T-helper 1 cell (primary cell): ENCODE results near the gene CMBL.
"Not testable (repeated sequence)": the region's sequence is repeated elsewhere in the genome, so short reads cannot be mapped to it uniquely, and the experiment has no call there.

ENCODE experiments used
- DNase-seq, 5 donors: peaks; one replicate each; pipeline ENCODE4 v3.0.0-alpha.2; 2012 to 2020

The CMBL gene

DNA sequence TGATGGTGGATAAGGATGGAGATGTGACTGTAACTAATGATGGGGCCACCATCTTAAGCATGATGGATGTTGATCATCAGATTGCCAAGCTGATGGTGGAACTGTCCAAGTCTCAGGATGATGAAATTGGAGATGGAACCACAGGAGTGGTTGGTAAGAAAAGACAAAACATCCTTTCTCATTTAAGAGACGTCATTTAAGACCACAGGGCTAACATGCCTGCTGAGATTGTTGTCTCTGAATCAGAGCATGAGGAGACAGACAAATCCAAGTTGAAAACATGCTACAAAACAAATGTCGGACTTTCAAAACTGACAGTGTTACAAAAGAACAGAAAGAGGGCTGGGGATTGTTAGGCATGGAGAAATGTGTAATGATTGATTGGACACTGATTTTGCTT lies 53.0 kb downstream of the CMBL start:
- DNase-seq = no peak

DNA sequence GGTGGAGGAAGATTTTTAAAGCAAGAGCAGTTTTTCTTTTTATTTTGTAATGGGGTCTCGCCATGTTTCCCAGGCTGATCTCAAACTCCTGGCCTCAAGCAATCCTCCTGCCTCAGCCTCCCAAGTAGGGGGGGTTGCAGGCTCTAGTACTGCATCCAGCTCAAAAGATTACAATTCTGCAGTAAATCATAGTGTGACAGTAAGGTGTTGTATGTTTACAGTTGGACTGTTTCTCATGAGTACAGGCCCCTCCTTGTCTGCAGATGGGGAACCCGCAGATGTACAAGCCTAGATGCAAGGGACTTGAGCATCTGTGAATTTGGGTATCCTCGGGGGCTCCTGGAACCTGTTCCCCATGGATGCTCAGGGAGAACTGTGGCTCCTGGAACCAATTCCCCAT lies 54.3 kb downstream of the CMBL start:
- no peak for DNase-seq

DNA sequence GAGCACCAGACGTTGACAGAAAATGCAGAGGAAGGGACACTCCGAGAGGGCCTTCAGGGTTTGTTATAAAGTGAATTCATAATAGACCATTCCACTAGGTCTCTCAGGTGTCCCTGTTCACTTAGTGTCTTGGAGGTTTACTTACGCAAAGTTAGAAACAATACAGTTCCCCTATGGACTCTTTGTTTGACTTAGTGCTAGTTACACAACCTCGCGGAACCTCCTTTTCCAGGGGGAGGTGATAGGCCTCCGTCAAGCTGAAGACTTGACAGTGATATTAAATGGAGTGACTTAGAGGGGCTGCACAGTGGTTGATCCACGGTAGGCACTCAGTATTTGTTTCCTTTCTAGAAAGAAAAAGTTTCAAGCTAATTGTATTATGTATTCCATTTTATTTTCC lies 56.3 kb downstream of the CMBL start:
- no peak for DNase-seq

DNA sequence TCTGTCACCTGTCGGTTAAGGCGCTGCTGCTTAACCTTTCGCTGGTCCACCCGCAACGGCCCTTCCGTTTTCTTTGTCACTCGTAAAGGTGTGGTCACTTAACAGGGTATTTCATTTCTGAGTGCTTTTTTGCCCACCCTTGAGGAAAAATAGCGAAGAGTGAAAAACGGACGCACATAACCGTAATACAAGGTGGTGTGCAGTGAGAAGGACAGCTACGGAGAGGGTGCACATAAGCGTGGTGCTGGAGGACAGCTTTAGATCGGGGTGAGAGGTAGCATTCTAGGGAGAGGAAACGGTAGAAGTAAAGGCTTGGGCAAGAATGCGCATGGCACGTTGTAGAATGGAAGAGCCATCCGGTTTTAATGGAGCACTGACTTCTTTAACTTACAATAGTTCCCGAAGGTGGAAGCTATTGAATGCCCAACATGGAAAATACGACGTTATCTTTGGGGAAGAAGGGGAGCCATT lies 56.9 kb downstream of the CMBL start:
- peak in 2 of 5 donors; percentile 18 to 45 for DNase-seq

DNA sequence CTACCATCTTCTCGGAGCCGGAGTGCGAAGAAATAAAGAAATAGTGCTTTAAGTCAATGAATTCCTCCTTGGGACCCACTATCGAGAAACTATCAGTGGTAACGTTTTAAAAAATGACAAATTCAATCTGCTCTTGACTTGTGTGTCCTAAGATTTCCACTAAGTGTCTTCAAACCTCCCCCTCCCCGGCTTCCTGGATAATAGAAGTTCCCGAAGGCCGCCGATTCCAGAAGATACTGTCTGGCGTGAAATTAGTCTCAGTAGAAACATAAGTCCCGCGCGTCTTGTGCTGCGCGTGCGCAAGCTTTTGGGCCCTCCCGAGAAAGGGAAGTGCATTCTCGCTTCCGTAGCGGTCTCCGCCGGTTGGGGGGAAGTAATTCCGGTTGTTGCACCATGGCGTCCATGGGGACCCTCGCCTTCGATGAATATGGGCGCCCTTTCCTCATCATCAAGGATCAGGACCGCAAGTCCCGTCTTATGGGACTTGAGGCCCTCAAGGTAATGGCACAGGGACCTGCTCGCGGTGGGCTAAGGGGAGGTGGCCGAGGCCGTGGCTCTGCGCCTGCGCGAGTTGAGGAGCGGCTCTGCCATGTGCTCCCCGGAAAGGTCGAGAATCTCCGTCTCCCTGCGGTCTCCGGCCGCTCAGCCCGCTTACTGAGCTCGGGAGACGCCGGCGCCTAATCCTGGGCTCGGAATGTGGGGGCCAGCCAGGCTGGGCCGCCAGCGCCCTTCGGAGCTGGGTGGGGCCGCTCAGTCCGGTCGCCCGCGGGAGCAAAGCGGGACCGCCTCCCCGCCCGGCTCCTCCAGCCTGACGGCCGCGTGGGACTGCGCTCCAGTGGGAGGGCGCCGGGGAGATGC lies 57.5 kb downstream of the CMBL start, which contains the start of gene CCT5:
Gene CCT5 (plus strand): TSS at position 333 of the 858 bp plus-strand sequence. CDS start 61 bp downstream, at position 394.
- DNase-seq = peak; percentile 82 to 96 (median 87)

DNA sequence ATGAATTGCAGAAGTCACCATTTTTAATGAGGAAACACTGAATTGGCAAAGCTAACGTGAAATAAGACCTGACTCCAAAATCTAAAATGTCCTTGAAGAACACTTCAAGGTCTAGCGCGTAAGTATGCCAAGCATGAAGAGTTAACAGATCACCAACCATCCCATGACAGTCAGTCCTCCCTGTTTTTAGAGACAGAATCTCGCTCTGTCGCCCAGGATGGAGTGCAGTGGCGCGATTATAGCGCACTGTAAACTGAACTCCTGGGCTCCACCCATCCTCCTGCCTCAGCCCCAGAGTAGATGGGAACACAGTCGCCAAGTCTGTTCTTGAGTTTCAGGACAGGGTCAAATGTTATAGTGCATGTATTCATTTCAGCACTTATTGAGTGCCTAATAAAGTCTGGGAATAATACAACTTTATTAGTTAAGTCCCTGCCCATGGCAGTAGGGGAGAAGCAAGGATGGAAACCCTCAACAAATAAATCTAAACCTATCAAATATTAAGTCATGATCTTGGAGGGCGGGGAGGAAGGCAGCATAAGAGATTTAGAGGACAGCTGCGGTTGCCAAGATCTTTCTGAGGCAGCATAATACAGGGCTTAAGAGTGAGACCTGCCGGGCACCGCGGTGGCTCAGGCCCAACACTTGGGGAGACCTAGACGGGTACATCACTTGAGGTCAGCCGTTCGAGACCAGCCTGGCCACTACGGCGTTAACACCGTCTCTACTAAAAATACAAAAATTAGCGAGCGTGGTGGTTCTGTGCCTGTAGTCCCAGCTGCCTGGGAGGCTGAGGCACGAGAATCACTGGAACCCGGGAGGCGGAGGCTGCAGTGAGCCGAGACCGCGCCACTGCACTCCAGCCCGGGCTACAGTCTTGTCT lies 59.1 kb downstream of the CMBL start:
- DNase-seq = no peak

DNA sequence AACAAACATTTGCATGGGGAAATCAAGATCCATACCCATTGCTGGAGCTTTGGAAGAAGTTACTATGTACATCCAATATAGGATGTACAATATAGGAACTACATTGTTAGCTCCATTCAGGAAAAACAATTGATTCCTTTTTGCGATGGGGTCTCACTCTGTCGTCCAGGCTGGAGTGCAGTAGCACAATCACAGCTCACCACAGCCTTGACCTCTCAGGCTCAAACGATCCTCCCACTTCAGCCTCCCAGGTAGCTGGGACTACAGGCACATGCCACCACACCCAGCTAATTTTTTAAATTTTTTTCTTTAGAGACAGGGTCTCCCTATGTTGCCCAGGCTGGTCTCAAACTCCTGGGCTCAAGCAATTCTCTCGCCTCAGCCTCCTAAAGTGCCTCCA lies 60.5 kb downstream of the CMBL start:
- DNase-seq = not testable (repeated sequence)

DNA sequence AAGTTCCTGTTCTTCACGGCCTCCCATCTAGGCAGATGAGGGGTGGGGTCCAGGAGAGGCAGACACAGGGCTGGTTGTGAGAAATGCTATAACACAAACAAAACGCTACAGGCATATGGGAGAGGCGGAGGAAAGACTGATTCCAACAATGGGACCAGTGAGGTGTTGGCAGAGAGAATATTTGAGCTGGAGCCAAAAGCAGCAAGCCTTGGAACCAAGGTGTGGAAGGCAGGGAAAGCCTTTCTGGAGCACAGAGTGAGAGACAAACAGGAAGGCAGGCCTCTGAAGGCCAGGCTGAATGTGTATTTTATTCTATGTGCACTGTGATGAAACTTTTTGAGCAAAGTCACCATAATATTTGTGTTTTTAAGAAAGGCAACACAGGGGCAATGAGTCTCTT lies 60.9 kb downstream of the CMBL start:
- no peak for DNase-seq

DNA sequence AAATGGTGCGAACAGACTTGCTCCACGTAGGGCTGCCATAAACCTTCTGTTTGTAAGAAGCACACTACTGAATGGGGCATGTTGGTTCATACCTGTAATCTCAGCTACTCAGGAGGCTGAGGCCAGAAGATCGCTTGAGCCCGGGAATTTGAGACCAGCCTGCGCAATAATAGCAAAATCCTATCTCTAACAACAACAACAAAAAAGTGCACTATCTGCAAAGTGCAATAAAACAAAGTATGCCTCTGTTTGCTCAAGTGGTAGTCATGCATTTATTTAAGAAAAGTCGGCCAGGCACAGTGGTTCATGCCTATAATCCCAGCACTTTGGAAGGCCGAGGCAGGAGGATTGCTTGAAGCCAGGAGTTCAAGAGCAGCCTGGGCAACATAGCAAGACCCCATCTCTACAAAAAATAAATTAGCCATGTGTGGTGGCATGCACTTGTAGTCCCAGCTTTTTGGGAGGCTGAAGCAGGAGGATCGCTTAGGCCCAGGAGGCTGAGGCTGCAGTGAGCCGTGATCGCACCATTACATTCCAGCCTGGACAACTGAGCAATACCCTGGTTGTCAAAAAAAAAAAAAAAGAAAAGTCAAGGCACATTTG lies 63.3 kb downstream of the CMBL start:
- DNase-seq = no peak

DNA sequence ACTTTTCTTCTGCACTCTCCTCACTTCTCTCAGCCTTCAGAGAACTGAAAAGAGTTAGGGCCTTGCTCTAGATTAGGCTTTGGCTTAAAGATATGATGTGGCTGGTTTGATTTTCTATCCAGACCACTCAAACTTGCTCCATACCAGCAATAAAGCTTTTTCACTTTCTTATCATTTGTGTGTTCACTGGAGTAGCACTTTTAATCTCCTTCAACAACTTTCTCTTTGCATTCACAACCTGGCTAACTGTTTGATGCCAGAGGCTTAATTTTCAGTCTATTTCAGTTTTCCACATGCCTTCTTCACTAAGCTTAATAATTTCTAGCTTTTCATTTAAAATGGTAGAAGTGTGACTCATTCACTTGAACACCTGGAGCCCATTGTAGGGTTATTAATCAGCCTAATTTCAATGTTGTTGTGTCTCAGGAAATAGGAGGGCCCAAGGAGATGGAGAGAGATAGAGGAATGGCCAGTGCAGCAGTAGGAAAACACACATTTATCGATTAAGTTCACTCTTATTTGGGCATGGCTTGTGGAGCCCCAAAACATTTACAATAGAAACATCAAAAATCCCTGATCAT lies 64.0 kb downstream of the CMBL start:
- no peak for DNase-seq

DNA sequence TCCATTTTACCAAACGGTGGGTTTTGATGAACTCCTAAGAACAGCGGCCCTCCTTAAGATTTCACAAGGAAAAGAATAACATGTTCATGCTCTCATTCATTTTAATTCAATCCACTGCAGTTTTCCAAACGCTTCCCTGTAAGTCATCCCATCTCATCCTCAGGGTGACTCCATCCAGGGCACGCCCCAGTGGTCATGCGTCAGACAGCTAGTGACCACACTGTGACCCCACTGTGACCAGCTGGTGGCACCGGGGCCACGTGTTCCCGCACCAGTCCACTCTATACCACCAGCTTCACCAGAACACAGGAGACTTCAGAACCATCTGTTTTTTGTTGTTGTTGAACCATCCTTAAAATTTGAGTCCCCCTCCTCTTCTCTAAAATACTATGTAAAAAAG lies 72.4 kb downstream of the CMBL start:
- DNase-seq = no peak

DNA sequence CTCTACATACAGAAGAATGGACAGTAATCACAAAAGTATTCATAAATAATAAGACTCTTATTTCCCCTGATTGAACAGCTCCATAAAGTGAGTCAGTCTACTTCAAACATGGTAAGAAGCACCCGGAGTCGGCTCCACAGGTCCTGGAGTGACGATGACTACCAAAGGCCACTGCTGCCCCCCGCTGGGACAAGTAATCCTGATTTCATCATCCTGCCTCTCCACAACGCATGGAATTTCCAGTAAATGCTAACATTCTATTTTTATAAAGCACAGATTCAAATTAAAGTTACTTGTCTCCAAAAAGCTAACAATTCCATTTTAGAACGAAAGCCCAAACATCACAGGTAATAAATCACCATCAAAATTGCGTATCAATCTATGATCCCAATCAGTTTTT lies 74.2 kb downstream of the CMBL start:
- no peak for DNase-seq

DNA sequence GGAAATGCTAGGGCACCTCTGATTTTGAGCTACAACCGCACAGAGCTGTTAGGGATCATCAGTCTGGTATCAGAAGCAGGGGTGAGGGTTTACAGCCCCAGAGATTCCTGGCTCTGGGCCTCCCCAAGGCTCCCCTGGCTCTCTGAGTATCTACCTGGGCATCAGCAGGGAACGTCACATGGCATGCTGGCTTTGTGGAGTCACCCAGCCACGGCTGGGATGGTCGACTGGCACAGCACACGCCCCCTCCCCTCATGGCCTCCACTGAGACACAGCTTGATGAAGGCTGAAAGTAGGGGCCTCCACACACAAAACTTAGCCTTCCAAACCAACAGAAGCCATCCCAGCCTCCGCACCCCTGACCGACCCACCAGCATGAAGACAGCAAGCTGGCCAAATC lies 74.7 kb downstream of the CMBL start:
- no peak for DNase-seq

DNA sequence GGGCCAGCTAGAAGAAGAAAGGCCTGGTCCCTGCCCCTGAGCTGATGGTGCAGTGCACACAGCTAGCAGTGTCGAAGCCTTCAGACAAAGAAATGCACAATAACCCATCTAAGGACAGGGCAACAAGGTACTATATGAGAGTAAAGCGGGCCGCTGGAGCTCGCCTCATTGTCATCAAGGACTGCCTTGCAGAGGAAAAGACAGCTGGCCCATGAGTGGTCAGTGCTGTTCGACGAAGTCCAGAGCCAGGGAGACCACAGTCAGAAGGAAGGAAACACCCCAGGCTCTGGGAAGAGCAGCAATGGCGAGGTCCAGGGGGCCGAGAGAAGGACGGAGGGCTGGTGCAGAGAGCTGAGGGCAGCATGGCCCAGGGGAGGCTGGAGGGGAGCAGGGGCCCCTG lies 75.3 kb downstream of the CMBL start:
- DNase-seq = no peak

DNA sequence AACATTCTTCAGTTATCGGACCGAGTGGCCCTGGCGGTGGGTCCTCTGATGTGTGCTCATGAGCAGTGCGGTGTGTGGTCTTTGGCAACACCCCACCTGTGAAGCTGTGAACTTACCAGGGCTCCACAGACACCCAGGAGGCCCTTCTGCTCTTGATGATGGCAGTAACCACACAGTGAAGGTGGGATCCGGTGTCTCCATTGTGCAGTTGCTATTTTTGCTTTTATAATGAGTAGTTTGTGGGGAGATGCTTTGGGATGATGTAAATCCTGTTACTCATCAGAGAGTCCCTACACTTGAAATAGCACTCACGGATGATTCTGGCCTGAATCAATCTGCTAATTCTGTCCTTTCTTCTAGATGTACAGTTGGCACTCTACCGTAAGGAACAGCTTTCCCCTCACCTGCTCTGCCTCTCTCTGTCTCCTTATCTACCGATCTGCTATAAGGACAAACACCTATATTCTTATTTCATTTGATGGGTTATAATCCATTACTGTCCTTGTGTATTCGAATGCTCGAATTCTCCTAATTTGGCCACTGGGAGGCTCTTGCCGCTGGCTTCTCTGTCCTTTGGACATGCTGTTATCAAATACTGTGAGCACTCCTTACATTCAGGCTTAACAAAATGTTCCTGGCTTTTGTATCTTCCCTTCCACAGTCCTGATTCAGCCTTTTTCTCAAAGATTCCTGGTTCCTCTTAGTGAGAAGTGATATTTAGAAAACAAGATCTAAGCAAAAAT lies 78.2 kb downstream of the CMBL start:
- DNase-seq = no peak

DNA sequence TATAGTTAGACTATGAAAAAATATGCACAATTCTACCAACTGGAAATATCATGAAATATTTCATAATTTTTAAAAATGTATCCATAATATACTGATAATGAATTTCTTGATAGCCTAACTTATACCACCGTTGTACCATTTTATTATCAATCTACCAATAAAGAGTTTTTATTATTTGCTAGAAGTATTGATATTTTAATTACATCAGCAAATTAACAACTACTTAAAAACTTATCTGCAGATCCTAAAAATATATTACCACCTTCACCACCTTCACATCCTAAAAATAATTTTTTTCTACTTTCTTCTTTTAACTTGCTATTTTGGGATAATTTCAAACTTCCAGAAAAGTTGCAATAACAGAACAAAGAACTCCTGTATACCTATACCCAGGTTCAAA lies 79.4 kb downstream of the CMBL start:
- no peak for DNase-seq
